ES-I3 (cell line): ENCODE data around the gene PIWIL4.

Source experiments
- H3K36me3 ChIP-seq: 2 replicates; pipeline ENCODE4 v1.6.1; 2013; ENCODE audit warnings: mild to moderate bottlenecking, low read length, control low read depth, moderate library complexity; ENCODE audit not compliant: insufficient read depth
- H3K4me1 ChIP-seq: 2 replicates; pipeline ENCODE4 v1.6.1; 2013; ENCODE audit warnings: mild to moderate bottlenecking, control low read depth, low read length; ENCODE audit not compliant: insufficient read depth
- H3K9ac ChIP-seq: 2 replicates; pipeline ENCODE4 v1.6.1; 2013; ENCODE audit warnings: low read depth, mild to moderate bottlenecking, low read length, moderate library complexity
- H3K9me3 ChIP-seq: 2 replicates; pipeline ENCODE4 v1.6.1; 2013; ENCODE audit warnings: mild to moderate bottlenecking, low read length, moderate library complexity; ENCODE audit not compliant: control insufficient read depth, insufficient read depth

Gene PIWIL4

GRCh38 chr11:94649254-94649653 is 82.1 kb downstream of the PIWIL4 start:
- peaks cover 54% of the 10 kb centered on the region for H3K36me3 ChIP-seq
- H3K9me3 ChIP-seq: no peaks in the 10 kb centered on the region
- peak overlapping the region; percentile 26 for H3K9ac ChIP-seq
- H3K4me1 ChIP-seq: peaks cover 20% of the 10 kb centered on the region

GRCh38 chr11:94649964-94650623 is 82.9 kb downstream of the PIWIL4 start:
- H3K36me3 ChIP-seq: peaks cover 54% of the 10 kb centered on the region
- peaks cover 24% of the 10 kb centered on the region for H3K4me1 ChIP-seq
- H3K9me3 ChIP-seq: no peaks in the 10 kb centered on the region
- peak overlapping the region; percentile 64 for H3K9ac ChIP-seq

GRCh38 chr11:94650756-94651155 is 83.6 kb downstream of the PIWIL4 start:
- peaks cover 30% of the 10 kb centered on the region for H3K4me1 ChIP-seq
- no peaks in the 10 kb centered on the region for H3K9me3 ChIP-seq
- peak overlapping the region; percentile 64 for H3K9ac ChIP-seq
- H3K36me3 ChIP-seq: peaks cover 54% of the 10 kb centered on the region

GRCh38 chr11:94652735-94653284 is 85.6 kb downstream of the PIWIL4 start:
- H3K9ac ChIP-seq: peak overlapping the region; percentile 64; the same call in 1 of the 2 replicates
- H3K9me3 ChIP-seq: no peaks in the 10 kb centered on the region
- H3K4me1 ChIP-seq: peaks cover 39% of the 10 kb centered on the region
- peaks cover 55% of the 10 kb centered on the region for H3K36me3 ChIP-seq

GRCh38 chr11:94653561-94653960 is 86.4 kb downstream of the PIWIL4 start:
- Histone ChIP-seq H3K4me1 (peaks cover 40% of the 10 kb centered on the region), H3K9me3 (no peaks in the 10 kb centered on the region), H3K36me3 (peaks cover 52% of the 10 kb centered on the region), H3K9ac (peak overlapping the region; percentile 2; the same call in 1 of the 2 replicates)

- H3K9ac ChIP-seq: peak overlapping the region; percentile 17; the same call in 1 of the 2 replicates
- H3K4me1 ChIP-seq: peaks cover 36% of the 10 kb centered on the region
Observed at GRCh38 chr11:94654201-94654600, 87.0 kb downstream of the PIWIL4 start.

GRCh38 chr11:94655291-94655690 is 88.1 kb downstream of the PIWIL4 start:
- Histone ChIP-seq H3K9me3 (no peaks in the 10 kb centered on the region), H3K4me1 (peaks cover 34% of the 10 kb centered on the region), H3K36me3 (peaks cover 45% of the 10 kb centered on the region), H3K9ac (peak overlapping the region; percentile 2; the same call in 1 of the 2 replicates)

More at GRCh38 chr11:94654201-94654600, 87.0 kb downstream of the PIWIL4 start:
- peaks cover 49% of the 10 kb centered on the region for H3K36me3 ChIP-seq
- H3K9me3 ChIP-seq: no peaks in the 10 kb centered on the region

- peaks cover 39% of the 10 kb centered on the region for H3K36me3 ChIP-seq
- peaks cover 34% of the 10 kb centered on the region for H3K4me1 ChIP-seq
- H3K9ac ChIP-seq: no peak overlapping the region; the same call in 1 of the 2 replicates
- H3K9me3 ChIP-seq: no peaks in the 10 kb centered on the region
Observed at GRCh38 chr11:94655956-94656355, 88.8 kb downstream of the PIWIL4 start.

GRCh38 chr11:94656968-94657367 is 89.8 kb downstream of the PIWIL4 start:
- Histone ChIP-seq H3K9me3 (no peaks in the 10 kb centered on the region), H3K36me3 (peaks cover 29% of the 10 kb centered on the region), H3K4me1 (peaks cover 42% of the 10 kb centered on the region), H3K9ac (no peak overlapping the region)

- Histone ChIP-seq H3K36me3 (peaks cover 22% of the 10 kb centered on the region), H3K9ac (no peak overlapping the region; the same call in 1 of the 2 replicates), H3K4me1 (peaks cover 42% of the 10 kb centered on the region), H3K9me3 (no peaks in the 10 kb centered on the region)
Observed at GRCh38 chr11:94657629-94658028, 90.5 kb downstream of the PIWIL4 start.

- H3K9ac ChIP-seq: no peak overlapping the region
- no peaks in the 10 kb centered on the region for H3K9me3 ChIP-seq
- H3K36me3 ChIP-seq: peaks cover 20% of the 10 kb centered on the region
- H3K4me1 ChIP-seq: peaks cover 42% of the 10 kb centered on the region
Observed at GRCh38 chr11:94658386-94658785, 91.2 kb downstream of the PIWIL4 start.

GRCh38 chr11:94658888-94659287 is 91.7 kb downstream of the PIWIL4 start:
- Histone ChIP-seq H3K4me1 (peaks cover 42% of the 10 kb centered on the region), H3K9ac (no peak overlapping the region), H3K9me3 (no peaks in the 10 kb centered on the region), H3K36me3 (peaks cover 17% of the 10 kb centered on the region)

GRCh38 chr11:94661444-94661843 is 94.3 kb downstream of the PIWIL4 start:
- Histone ChIP-seq H3K4me1 (peaks cover 28% of the 10 kb centered on the region), H3K36me3 (peaks cover 18% of the 10 kb centered on the region), H3K9ac (no peak overlapping the region), H3K9me3 (no peaks in the 10 kb centered on the region)

GRCh38 chr11:94662065-94662779 is 95.1 kb downstream of the PIWIL4 start:
- Histone ChIP-seq H3K4me1 (peaks cover 24% of the 10 kb centered on the region), H3K36me3 (peaks cover 15% of the 10 kb centered on the region), H3K9me3 (no peaks in the 10 kb centered on the region), H3K9ac (no peak overlapping the region)
